GM21360 (cell line): ENCODE data around the gene RGS6.

ENCODE experiments used
- ATAC-seq: cut with Tn5 transposase; IDR thresholded peaks from one replicate; pipeline ENCODE4 v1.9.1; 2021; ENCODE audit warnings: mild to moderate bottlenecking, moderate library complexity; ENCODE audit not compliant: unreplicated experiment

RGS6 gene

GRCh38 chr14:72142328-72142727 is 210.1 kb downstream of the RGS6 start:
- ATAC-seq: no peak

- no peak for ATAC-seq
Observed at GRCh38 chr14:72146241-72146640, 214.0 kb downstream of the RGS6 start.

- ATAC-seq: no peak
Observed at GRCh38 chr14:72154645-72155378, 222.6 kb downstream of the RGS6 start.

GRCh38 chr14:72155379-72155993 is 223.3 kb downstream of the RGS6 start:
- no peak for ATAC-seq

GRCh38 chr14:72164420-72165228 is 232.4 kb downstream of the RGS6 start:
- ATAC-seq: no peak

- ATAC-seq: no peak
Observed at GRCh38 chr14:72165229-72165698, 233.0 kb downstream of the RGS6 start.

GRCh38 chr14:72169521-72169920 is 237.3 kb downstream of the RGS6 start:
- ATAC-seq: no peak

- ATAC-seq: no peak
Observed at GRCh38 chr14:72172049-72172448, 239.8 kb downstream of the RGS6 start.

- no peak for ATAC-seq
Observed at GRCh38 chr14:72172597-72172996, 240.4 kb downstream of the RGS6 start.

GRCh38 chr14:72173038-72173720 is 240.9 kb downstream of the RGS6 start:
- no peak for ATAC-seq

GRCh38 chr14:72177251-72177650 is 245.0 kb downstream of the RGS6 start:
- ATAC-seq: no peak

GRCh38 chr14:72178517-72178916 is 246.3 kb downstream of the RGS6 start:
- ATAC-seq: no peak

- no peak for ATAC-seq
Observed at GRCh38 chr14:72182708-72183432, 250.6 kb downstream of the RGS6 start.

- no peak for ATAC-seq
Observed at GRCh38 chr14:72183631-72184030, 251.4 kb downstream of the RGS6 start.

- ATAC-seq: no peak
Observed at GRCh38 chr14:72186523-72186922, 254.3 kb downstream of the RGS6 start.

GRCh38 chr14:72196237-72197015 is 264.2 kb downstream of the RGS6 start:
- ATAC-seq: no peak

- ATAC-seq: no peak
Observed at GRCh38 chr14:72201645-72202044, 269.4 kb downstream of the RGS6 start.

GRCh38 chr14:72213424-72213823 is 281.2 kb downstream of the RGS6 start:
- ATAC-seq: no peak

GRCh38 chr14:72215080-72215479 is 282.9 kb downstream of the RGS6 start:
- ATAC-seq: no peak

GRCh38 chr14:72217135-72217534 is 284.9 kb downstream of the RGS6 start:
- ATAC-seq: no peak
